Brain microvascular endothelial cell (primary cell): ENCODE data around the gene SNAPC5.
"Not testable (repeated sequence)": the region's sequence is repeated elsewhere in the genome, so short reads cannot be mapped to it uniquely, and the experiment has no call there.

Experiments used
- DNase-seq: peaks from one replicate; pipeline ENCODE4 v3.0.0-alpha.2; 2020
- H3K27ac ChIP-seq: fragments of 250-450 bp; sonication (Bioruptor Pico); 2 replicates; pipeline ENCODE4 v1.5.1; 2020; ENCODE audit warnings: mild to moderate bottlenecking, moderate library complexity
- H3K27me3 ChIP-seq: fragments of 250-450 bp; sonication (Bioruptor Pico); replicated peaks from 2 replicates; pipeline ENCODE4 v1.5.1; 2020; ENCODE audit warnings: mild to moderate bottlenecking
- H3K36me3 ChIP-seq: fragments of 250-450 bp; sonication (Bioruptor Pico); replicated peaks from 2 replicates; pipeline ENCODE4 v1.5.1; 2020; ENCODE audit warnings: mild to moderate bottlenecking
- H3K4me3 ChIP-seq: 2 replicates; pipeline ENCODE4 v1.5.1; 2011; ENCODE audit warnings: low read depth, mild to moderate bottlenecking, control low read depth, low read length, moderate library complexity
- in situ Hi-C: cut with HindIII; loops from 2 replicates; pipeline ENCODE4 v1.10.0; 2017; ENCODE audit warnings: low sequenced_read_pairs, low pct_ligation_motif_present
- TF ChIP-seq, protein P1 (sequence below): IDR thresholded peaks from 2 replicates; pipeline ENCODE4 v1.5.1; 2011; ENCODE audit warnings: low read depth, mild to moderate bottlenecking, moderate library complexity, low read length, control low read depth, inconsistent platforms; ENCODE audit errors: missing control alignments

The SNAPC5 gene

DNA sequence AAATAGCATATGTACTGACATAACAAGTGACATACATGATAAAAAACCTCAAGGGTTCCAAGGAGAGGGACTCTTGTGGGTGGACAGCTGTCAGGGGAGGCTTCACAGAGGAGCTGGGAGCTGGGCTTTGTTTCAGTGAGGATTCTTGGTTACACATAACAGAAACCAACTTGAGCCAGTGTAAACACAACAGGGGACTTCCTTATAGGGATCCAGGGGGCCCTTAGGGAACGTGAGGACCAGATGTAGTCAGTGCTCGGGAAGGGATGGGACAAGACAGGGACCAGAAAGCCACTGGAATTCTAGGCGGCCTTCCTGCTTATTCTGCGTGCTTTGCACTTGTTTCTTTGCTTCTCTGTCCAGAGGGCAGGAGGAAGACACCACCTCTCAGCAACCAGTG, 34.9 kb downstream of the SNAPC5 start:
- H3K36me3 ChIP-seq, result no peaks in the 10 kb centered on the region
- TF ChIP-seq, protein P1, sequence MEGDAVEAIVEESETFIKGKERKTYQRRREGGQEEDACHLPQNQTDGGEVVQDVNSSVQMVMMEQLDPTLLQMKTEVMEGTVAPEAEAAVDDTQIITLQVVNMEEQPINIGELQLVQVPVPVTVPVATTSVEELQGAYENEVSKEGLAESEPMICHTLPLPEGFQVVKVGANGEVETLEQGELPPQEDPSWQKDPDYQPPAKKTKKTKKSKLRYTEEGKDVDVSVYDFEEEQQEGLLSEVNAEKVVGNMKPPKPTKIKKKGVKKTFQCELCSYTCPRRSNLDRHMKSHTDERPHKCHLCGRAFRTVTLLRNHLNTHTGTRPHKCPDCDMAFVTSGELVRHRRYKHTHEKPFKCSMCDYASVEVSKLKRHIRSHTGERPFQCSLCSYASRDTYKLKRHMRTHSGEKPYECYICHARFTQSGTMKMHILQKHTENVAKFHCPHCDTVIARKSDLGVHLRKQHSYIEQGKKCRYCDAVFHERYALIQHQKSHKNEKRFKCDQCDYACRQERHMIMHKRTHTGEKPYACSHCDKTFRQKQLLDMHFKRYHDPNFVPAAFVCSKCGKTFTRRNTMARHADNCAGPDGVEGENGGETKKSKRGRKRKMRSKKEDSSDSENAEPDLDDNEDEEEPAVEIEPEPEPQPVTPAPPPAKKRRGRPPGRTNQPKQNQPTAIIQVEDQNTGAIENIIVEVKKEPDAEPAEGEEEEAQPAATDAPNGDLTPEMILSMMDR, result no peak

DNA sequence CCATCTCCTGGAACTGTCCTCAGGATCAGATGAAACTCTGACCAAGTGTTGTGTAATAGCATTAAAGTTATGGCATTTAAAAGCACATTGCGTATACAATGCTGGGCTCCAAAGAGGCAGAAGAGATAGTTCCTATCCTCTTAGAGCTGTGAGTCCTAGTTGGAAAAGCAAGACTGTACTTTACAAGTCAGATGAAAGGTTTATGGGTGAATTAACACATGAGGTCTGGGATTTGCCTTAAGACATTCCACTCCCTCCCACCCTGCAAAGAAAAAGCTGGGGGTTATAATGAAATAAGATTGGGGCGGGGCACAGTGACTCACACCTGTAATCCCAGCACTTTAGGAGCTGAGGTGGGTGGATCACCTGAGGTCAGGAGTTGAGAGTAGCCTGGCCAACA, 35.6 kb downstream of the SNAPC5 start:
- TF ChIP-seq, protein P1, result no peak
- in situ Hi-C loops, result no loop called here
- H3K27ac ChIP-seq, result no peak overlapping the region
- no peaks in the 10 kb centered on the region for H3K36me3 ChIP-seq
- H3K4me3 ChIP-seq, result no peak overlapping the region
- H3K27me3 ChIP-seq, result no peaks in the 10 kb centered on the region
- no peak for DNase-seq

More for the DNA sequence above, 34.9 kb downstream of the SNAPC5 start:
- in situ Hi-C loops, result no loop called here
- Histone ChIP-seq H3K27ac (no peak overlapping the region), H3K27me3 (no peaks in the 10 kb centered on the region), H3K4me3 (no peak overlapping the region)
- no peak for DNase-seq

DNA sequence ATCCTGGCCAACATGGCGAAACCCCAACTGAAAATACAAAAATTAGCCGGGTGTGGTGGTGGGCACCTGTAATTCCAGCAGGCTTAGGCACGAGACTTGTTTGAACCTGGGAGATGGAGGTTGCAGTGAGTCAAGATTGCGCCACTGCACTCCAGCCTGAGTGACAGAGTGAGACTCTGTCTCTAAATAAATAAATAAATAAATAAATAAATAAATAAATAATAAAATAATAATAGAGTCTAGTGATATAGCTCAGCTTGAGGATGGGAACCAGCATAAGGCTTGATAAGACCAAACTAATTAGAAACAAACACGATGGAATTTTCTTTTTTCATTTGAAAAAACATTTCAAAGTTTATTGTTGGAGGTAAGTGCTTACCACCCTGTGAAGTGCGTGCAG, 36.3 kb downstream of the SNAPC5 start:
- H3K27me3 ChIP-seq, in situ Hi-C loops, H3K4me3 ChIP-seq, H3K27ac ChIP-seq, H3K36me3 ChIP-seq, DNase-seq: not testable (repeated sequence)

DNA sequence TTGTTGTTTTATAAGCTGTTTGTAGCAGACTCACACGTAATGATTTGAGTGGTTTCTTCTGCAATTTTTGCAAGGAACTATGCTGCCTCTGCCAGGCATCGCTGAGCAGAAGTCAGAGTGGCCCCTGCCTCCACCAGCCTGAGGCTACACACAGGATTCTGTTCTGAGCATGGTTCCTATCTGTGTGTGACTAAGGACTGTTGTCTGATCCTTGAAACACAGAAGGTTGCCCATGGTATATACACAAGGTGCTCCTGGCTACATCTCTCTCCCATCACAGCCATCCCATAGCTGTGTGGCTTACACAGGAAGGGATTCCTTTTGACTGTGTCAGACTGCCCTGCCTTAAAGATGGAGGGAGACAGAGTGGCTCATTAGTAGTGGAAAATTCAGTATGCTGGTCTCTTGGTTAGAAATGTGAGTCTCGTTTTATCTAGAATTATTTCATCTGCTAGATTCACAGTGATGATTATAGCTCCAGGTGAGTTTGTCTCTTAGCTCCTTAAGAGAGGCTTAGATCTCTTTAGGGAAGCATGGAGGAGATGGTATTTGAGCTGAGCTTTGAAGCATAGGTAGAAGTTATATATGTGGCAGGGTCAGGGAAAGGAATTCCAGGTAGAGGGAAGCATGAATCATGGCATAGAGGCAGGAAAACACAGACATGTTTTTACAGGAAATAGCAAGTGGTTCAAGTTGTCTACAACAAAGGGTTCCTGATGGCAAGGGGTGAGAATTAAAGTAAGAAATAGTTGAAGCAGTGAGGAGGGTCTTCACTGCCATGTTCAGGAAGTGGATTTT, 37.5 kb downstream of the SNAPC5 start:
- H3K4me3 ChIP-seq, result no peak overlapping the region
- H3K36me3 ChIP-seq, result no peaks in the 10 kb centered on the region
- H3K27me3 ChIP-seq, result no peaks in the 10 kb centered on the region
- DNase-seq, result peak; percentile 30
- H3K27ac ChIP-seq, result no peak overlapping the region
- TF ChIP-seq, protein P1, result no peak
- in situ Hi-C loops, result no loop called here

DNA sequence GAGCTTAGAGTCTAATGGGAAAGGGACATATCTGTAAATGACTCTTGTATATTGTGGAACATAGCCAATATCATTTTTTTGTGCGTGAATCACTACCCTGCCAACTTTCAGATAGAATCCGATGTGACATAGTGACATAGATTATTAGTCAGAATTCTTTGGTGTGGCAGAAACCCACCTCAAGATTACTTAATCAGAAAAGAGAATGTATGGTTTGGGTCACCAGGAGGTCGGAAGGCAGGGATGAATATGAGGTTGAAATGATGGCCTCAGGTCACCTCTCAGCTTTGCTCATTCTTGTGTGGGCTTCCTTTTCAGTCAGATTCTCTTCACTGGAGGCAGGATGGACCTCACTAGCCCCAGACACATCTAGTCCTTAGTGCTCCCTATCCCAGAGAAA, 41.4 kb downstream of the SNAPC5 start:
- peak; percentile 21 for DNase-seq
- TF ChIP-seq, protein P1, result no peak
- no peak overlapping the region for H3K27ac ChIP-seq
- no peaks in the 10 kb centered on the region for H3K27me3 ChIP-seq
- H3K36me3 ChIP-seq, result peaks cover 5% of the 10 kb centered on the region
- in situ Hi-C loops, result no loop called here
- H3K4me3 ChIP-seq, result no peak overlapping the region

DNA sequence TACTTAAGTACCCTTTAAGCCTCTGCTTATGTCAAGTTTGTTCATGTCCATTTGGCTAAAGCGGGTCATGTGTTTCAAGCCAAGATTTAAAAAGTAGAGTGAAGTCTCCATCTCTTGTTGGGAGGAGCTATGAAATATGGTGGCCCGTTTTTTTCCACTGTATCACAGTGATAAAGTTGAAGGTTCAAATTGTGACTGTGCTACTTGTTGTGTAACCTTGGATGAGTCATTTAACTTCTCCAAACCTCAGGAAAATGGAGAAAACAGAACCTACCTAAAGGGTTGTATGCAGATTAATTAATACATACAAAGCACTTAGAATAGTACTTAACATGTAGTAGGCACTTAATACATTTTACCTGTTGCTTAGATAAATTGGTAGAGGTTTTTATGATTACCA, 43.4 kb downstream of the SNAPC5 start:
- no peaks in the 10 kb centered on the region for H3K27me3 ChIP-seq
- H3K4me3 ChIP-seq, result no peak overlapping the region
- in situ Hi-C loops, result no loop called here
- peaks cover 11% of the 10 kb centered on the region for H3K36me3 ChIP-seq
- no peak for DNase-seq
- TF ChIP-seq, protein P1, result no peak
- H3K27ac ChIP-seq, result no peak overlapping the region
